Articular chondrocyte of knee joint (primary cell): ENCODE results near the gene OR4D1. TPM values are rescaled to one million over a fixed set of nuclear protein-coding genes. Genes with fewer than 3 reads are reported as not detected.

Experiments
- total RNA-seq: library from RNA; depleted of rRNA; stranded (reverse); fragments of >200 nt; gene quantifications from 2 replicates; pipeline ENCODE4 v1.2.3, GENCODE V29; 2012

OR4D1 gene
- total RNA-seq = not detected in 2 replicates

GRCh38 chr17:58147930-58148434 lies at the start of gene OR4D1:
TSS of gene OR4D1 (plus strand) at chr17:58148384. CDS start at chr17:58155154, 6,770 bp downstream.

DNA sequence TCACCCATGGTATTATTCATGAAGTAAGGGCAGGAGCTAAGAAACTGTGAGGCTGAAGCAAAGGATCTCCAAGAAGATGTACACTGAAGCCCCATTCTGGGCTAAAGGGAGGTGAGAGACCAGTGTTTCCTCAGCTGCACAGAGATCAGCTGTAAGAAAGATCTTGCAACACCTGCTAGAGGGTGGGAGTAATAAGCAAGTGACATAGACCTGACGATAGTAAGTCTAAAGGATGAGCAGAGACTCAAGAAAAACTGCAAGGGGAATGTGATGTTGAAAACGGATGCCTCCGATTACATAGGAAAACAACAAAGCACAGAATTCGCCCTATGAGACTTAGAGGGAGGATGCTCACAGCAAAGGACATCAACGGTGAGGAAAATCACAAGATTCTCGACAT lies 18.5 kb downstream of the OR4D1 start, which contains the start of gene OR4D2:
Gene OR4D2, plus strand, starts transcription at position 301 of the 400 bp plus-strand sequence. CDS start 2,674 bp downstream, outside the sequence.

GRCh38 chr17:58192612-58193011 lies 44.4 kb downstream of the OR4D1 start, which contains the start of gene EPX:
TSS of gene EPX (plus strand) at chr17:58192726. CDS start at chr17:58192847, 121 bp downstream.

Other genes with a start within 250 kb of the OR4D1 start
- 25.9 and 31.0 TPM in 2 replicates for gene CUEDC1, start 193.0 kb upstream of the OR4D1 start, total RNA-seq
- gene VEZF1, start 160.1 kb upstream of the OR4D1 start, total RNA-seq = 74.5 and 78.3 TPM in 2 replicates
- 263 and 290 TPM in 2 replicates for gene SRSF1, start 141.1 kb upstream of the OR4D1 start, total RNA-seq
- gene DYNLL2, start 65.0 kb upstream of the OR4D1 start, total RNA-seq = 16.5 and 19.9 TPM in 2 replicates
- not detected in 2 replicates for gene OR4D2, start 18.6 kb downstream of the OR4D1 start, total RNA-seq
- not detected in 2 replicates for gene EPX, start 44.3 kb downstream of the OR4D1 start, total RNA-seq
- 11.9 and 12.8 TPM in 2 replicates for gene MKS1, start 70.9 kb downstream of the OR4D1 start, total RNA-seq
- gene LPO, start 90.2 kb downstream of the OR4D1 start, total RNA-seq = under 0.01 TPM in 1 of 2 replicates, not detected in the other
- gene MPO, start 132.6 kb downstream of the OR4D1 start, total RNA-seq = 0.11 and 0.26 TPM in 2 replicates
- 0.76 and 2.9 TPM in 2 replicates for gene TSPOAP1, start 180.4 kb downstream of the OR4D1 start, total RNA-seq
- gene SUPT4H1, start 203.8 kb downstream of the OR4D1 start, total RNA-seq = 38.2 and 44.0 TPM in 2 replicates